Measurements from ENCODE around the gene TMEM205. TPM values are rescaled to one million over a fixed set of nuclear protein-coding genes. Genes with fewer than 3 reads are reported as not detected.

The TMEM205 gene
- total and polyA plus RNA-seq, 10 of the 15 experiments (the other 5 are each of a cell fraction or from before 2014, with no cell fraction given): 27.8 to 144 (median 88.3) TPM

- ChIA-PET CTCF (no interaction called here), SMC1A (ENCODE audit: uncharacterized antibody, unreplicated experiment) (no interaction called here), RAD21 (ENCODE audit: unreplicated experiment) (no interaction called here), POLR2A (no interaction called here)
- Histone ChIP-seq H3K9me3 (replicated peaks; ENCODE audit: control insufficient read depth, insufficient read depth, low read length) (no peaks in the 10 kb centered on the region; the same call in 2 of the 3 replicates), H3K9ac (ENCODE audit: control insufficient read depth, insufficient read depth, low read length) (no peak overlapping the region), H3K4me1 (ENCODE audit: control insufficient read depth, insufficient read depth, low read length) (no peaks in the 10 kb centered on the region; the same call in 1 of the 2 replicates), H3K79me2 (ENCODE audit: control insufficient read depth, insufficient read depth, low read length) (no peaks in the 10 kb centered on the region), H3K27ac (ENCODE audit: control insufficient read depth, insufficient read depth) (no peak overlapping the region), H4K20me1 (ENCODE audit: control insufficient read depth, insufficient read depth) (no peaks in the 10 kb centered on the region), H3K36me3 (ENCODE audit: control insufficient read depth in 2 of 2, insufficient read depth in 2 of 2, low read length in 1 of 2) (peaks cover 0 to 10% of the 10 kb centered on the region in 2 experiments; a peak in 2 of 4 replicates), H2AFZ (ENCODE audit: control insufficient read depth, low read depth, low read length) (no peak overlapping the region), H3K4me3 (no peak overlapping the region), H3K27me3 (replicated peaks in 1 of 2; ENCODE audit: control insufficient read depth in 2 of 2, insufficient read depth in 2 of 2, low read length in 1 of 2) (no peaks in the 10 kb centered on the region), H3K4me2 (ENCODE audit: control insufficient read depth, insufficient read depth) (no peak overlapping the region)
- 88% methylated on average over 4 of the region's 4 CpGs for WGBS (ENCODE audit: insufficient coverage, insufficient replicate concordance, low lambda C conversion rate, missing lambda C conversion rate)
- no peak for TF ChIP-seq ZBTB4 (CRISPR knock-in tag; IDR thresholded peaks at IDR 0.05)
- no peak for TF ChIP-seq IRF4 (IDR thresholded peaks at IDR 0.05; ENCODE audit: low read depth, low read length)
- TF ChIP-seq ZZZ3 (IDR thresholded peaks at IDR 0.05; ENCODE audit: control insufficient read depth, insufficient read length, low read depth): no peak
- no peak for TF ChIP-seq ZNF384 (IDR thresholded peaks at IDR 0.05; ENCODE audit: borderline replicate concordance, low read depth, low read length)
- no peak for TF ChIP-seq STAT3 (IDR thresholded peaks at IDR 0.05; ENCODE audit: low read depth, low read length)
- TF ChIP-seq JUNB (IDR thresholded peaks at IDR 0.05): no peak
- TF ChIP-seq RELA (IDR thresholded peaks at IDR 0.05; ENCODE audit: borderline replicate concordance, partially characterized antibody): no peak
- TF ChIP-seq SP1 (IDR thresholded peaks at IDR 0.05; ENCODE audit: low read depth, low read length): no peak
- no peak for TF ChIP-seq GABPA (IDR thresholded peaks at IDR 0.05; ENCODE audit: low read depth)
- no peak for TF ChIP-seq KDM1A (IDR thresholded peaks at IDR 0.05; ENCODE audit: borderline replicate concordance)
- no peak for TF ChIP-seq SPI1 (IDR thresholded peaks at IDR 0.05; ENCODE audit: borderline replicate concordance, insufficient read depth, low read depth, low read length)
- no peak for TF ChIP-seq ZNF207 (IDR thresholded peaks at IDR 0.05; ENCODE audit: borderline replicate concordance)
- TF ChIP-seq SREBF1 (IDR thresholded peaks at IDR 0.05; ENCODE audit: low read length): no peak
- TF ChIP-seq MYB (IDR thresholded peaks at IDR 0.05; ENCODE audit: borderline replicate concordance, low read depth, low read length): no peak
- TF ChIP-seq MAX (IDR thresholded peaks at IDR 0.05; ENCODE audit: low read depth, low read length): no peak
- TF ChIP-seq YY1 (IDR thresholded peaks at IDR 0.05; ENCODE audit: low read depth, low read length): no peak
- no TSS peak for BruUV-seq (replicated peaks)
- in situ Hi-C loops (cut with MboI): no loop called here
- FAIRE-seq (no peak), DNase-seq (ENCODE audit: low read depth, low spot score) (no peak), ATAC-seq (no peak)
- intact Hi-C loops (cut with micrococcal nuclease; ENCODE audit: unreplicated experiment): no loop called here
Measured at GRCh38 chr19:11330127-11330526, 15.9 kb downstream of the TMEM205 start.
